ENCODE results near the gene VBP1. TPM values are rescaled to one million over a fixed set of nuclear protein-coding genes. Genes with fewer than 3 reads are reported as not detected.
A peak's percentile ranks its signal among the peaks of the same experiment; 100 is the strongest.
"Not testable (repeated sequence)": the region's sequence is repeated elsewhere in the genome, so short reads cannot be mapped to it uniquely, and the experiment has no call there.

The VBP1 gene
- 57.3 TPM for polyA plus RNA-seq (ENCODE audit: insufficient read length)

DNA sequence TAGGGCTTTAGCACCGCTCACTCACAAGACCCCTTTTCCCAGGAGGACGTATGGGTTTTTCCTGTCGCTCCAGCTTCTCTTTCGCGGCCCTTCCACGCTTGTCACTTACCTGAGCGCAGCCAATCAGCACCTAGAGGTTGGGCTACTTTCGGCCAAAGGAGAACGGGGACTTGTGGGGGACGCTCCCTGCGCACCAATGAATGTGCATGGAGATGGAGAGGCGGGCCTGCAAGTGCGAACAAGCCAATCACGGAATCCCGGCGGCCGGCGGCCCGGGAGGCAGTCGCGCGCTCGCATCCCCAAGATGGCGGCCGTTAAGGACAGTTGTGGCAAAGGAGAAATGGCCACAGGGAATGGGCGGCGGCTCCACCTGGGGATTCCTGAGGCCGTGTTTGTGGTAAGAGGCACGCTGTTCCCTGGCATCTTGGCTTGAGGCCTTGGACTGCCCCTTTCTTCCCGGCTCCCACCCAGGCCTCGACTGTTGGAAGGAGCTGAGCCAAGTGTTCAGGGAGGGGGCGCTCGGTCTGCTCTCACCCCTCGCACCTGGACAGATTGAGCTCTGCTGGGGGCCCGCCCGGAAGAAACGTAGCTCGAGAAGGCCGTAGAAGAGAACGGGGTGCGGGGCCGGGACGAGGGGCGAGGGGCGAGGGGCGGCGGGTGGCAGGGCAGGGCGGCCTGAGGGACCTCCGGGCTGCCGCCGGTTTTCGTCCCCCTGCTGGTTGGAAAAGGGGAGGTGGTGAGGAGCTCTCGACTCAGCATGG, at the start of gene VBP1:
Gene VBP1, plus strand, starts transcription at position 282 of the 761 bp plus-strand sequence. Its CDS starts 23 bp downstream, at position 305.
- DNase-seq (ENCODE audit: low read depth), result peak; percentile 80

DNA sequence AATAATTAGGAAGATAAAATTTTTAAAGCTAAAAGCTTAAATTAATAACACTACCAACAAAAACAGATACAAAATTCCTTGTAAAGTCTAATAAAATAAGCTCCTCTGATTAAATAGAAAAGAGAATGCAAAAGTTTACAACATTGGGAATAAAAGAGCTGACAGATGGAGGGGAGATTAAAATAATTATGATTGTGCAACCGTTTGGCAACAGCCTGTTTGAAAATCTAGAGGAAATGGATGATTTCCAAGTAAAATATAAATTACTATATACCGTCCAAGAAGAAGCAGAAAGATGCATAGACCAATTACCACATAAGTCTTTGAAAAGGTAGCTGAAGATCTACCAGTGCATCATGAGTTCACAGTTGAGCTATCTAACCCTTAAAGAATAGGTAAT, 46.4 kb upstream of the VBP1 start:
- DNase-seq (ENCODE audit: low read depth), result no peak

GRCh38 chrX:155179346-155179997, 36.8 kb upstream of the VBP1 start:
- no peak for DNase-seq (ENCODE audit: low read depth)

- DNase-seq (ENCODE audit: low read depth), result no peak
Measured at GRCh38 chrX:155188786-155189185, 27.5 kb upstream of the VBP1 start.

DNA sequence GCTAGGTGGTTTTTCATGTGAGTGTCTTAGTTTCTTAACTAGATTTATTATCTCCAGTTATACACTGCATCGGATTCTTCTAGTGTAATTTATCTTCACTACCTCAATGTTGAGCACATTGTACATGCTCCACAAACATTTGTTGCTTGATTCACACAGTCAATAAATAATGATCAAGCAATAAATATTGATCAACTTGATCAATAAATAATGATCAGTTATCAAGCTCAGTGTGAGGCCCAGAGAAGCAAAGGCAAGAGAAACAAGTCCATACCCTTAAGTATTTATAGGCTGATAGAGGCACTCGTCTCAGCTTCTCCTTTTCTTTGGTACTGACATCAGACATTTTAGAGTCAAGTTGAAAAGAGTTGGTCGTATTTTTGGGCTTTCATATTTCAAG, 5.1 kb upstream of the VBP1 start:
- DNase-seq (ENCODE audit: low read depth), result no peak

- no peak for DNase-seq (ENCODE audit: low read depth)
Measured at GRCh38 chrX:155213731-155214130, 2.5 kb upstream of the VBP1 start.

DNA sequence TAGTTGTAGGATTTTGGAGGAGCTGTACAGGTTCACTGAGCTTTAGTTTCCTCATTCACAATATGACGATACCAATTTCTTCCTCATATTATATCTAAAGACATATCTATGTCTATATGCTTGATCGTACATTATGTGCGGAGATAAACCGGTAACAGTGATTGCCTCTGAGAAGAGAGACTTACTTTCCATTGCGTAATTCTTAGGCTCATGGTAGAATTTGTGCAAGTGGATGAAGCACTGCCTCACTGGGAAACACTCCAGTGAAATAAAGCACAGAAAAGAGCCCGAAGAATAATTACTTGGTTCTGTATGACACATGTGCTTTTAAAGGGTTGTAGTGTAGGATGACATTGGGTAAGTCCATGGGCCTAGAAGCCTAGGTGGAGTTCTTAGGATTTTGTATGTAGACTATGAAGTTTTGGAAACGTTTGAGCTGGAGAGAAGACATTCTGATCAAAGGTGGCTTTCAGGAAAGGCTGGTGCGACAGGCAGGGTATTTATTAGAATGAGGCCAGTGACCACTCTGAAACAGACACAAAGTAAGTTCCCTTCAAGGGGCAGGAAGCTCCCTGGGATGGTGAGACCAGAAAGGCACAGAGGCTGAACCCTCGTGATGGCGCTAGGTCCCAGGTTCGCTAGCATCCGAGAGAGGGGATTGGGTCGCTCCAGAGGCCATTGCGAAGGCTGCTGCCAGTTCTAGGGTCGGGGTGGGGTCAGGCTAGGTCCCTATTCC, 649 bp upstream of the VBP1 start:
- no peak for DNase-seq (ENCODE audit: low read depth)

DNA sequence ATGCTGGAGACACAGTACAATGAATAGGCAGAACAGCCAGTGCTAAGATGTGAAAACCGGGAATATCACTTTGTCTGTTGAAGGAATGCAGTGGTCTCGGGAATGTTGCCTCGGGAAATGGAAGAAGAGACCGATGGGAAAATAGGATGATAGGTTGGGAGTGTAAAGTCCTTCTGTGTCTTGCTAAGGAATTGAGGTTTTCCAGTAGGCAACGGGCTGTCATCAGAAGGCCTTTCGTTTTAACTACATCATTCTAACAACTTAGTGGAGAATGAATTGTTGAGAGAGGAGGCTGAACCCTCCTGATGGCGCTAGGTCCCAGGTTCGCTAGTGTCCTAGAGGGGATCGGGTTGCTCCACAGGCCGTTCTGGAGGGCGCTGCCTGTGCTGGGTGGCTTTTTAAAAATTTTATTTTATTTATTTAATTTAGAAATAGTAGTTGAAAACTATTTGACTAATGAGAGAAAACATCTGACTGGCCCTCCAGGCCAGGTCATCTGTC, 730 bp downstream of the VBP1 start:
- no peak for DNase-seq (ENCODE audit: low read depth)

DNA sequence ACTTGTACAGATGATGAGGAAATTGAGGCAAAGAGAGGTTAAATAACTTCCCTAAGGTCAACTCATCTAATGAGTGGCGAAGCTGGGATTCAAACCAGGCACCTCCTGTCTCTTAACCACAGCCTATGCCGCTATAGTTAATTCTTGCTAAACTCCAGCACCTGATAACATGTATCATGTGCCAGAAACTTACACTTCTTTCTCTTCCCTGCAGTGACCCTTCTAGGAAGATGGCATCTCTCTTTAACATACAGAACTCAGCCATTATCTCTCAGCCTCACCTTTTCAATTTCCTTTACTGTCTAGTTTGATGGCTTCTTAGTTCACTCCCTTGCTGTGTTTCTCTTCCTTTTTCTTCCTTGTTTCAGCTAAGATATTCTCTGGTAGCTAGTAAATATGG, 2.5 kb downstream of the VBP1 start:
- DNase-seq (ENCODE audit: low read depth), result no peak

- DNase-seq (ENCODE audit: low read depth), result no peak
Measured at GRCh38 chrX:155221351-155221750, 5.1 kb downstream of the VBP1 start.

DNA sequence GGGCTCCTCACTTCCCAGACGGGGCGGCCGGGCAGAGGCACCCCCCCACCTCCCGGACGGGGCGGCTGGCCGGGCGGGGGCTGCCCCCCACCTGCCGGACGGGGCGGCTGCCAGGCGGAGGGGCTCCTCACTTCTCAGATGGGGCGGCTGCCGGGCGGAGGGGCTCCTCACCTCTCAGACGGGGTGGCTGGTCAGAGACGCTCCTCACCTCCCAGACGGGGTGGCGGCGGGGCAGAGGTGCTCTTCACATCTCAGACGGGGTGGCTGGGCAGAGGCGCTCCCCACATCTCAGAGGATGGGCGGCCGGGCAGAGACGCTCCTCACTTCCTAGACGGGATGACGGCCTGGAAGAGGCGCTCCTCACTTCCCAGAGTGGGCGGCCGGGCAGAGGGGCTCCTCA, 7.5 kb downstream of the VBP1 start:
- not testable (repeated sequence) for DNase-seq (ENCODE audit: low read depth)

DNA sequence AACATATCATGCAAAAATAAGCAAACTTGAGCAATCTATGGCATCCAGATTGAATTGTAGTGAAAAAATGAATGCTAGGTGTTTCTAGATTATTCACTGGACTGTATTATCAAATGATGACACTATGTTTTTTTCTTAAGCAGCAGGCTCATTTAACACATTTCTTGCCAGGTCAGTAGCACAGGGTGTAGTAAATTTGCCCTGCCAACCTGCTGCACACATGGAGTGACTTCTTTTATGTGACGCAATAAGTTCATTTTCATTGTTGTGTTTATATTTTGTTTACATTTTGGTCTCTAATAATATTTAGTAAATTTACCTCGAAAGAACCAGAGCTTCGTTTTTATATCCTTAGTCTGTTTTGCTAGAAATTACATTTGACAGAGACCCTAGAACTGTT, 9.5 kb downstream of the VBP1 start:
- no peak for DNase-seq (ENCODE audit: low read depth)

DNA sequence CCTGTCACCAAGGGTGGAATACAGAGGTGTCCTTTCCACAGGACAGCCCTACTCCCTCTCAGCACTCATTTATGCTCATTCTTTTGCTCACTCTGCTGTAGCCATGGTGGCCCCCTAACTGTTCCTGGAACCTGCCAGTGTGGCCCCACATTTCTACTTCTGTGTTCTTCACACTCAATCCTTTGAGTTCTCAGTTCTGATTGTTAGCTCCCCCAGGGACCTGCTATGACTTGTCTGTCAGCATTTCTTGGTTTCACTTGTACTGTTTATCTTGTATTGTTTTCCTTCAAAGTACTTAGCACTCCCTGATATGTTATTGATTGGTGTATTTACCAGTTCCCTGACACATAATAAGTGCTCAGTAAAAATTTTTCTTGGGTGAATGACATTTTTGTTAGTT, 14.9 kb downstream of the VBP1 start:
- no peak for DNase-seq (ENCODE audit: low read depth)

DNA sequence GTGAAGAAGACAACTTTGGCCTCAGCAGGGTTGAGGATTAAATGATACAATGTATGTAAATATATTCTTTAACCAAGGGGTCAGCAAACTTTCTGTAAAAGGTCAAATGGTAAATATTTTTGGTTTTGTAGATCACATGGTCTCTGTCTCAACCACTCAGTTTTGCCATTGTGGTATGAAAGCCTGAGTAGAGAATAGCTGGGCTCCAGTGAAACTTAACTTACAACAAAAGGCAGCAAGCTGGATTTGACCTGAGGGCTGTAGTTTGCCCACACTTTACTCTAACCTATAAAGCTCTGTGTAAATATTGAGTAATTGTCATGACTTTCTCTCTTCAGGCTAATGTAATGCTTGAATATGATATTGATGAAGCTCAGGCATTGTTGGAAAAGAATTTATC, 19.6 kb downstream of the VBP1 start:
- DNase-seq (ENCODE audit: low read depth), result no peak

- no peak for DNase-seq (ENCODE audit: low read depth)
Measured at GRCh38 chrX:155237719-155238118, 21.5 kb downstream of the VBP1 start.

DNA sequence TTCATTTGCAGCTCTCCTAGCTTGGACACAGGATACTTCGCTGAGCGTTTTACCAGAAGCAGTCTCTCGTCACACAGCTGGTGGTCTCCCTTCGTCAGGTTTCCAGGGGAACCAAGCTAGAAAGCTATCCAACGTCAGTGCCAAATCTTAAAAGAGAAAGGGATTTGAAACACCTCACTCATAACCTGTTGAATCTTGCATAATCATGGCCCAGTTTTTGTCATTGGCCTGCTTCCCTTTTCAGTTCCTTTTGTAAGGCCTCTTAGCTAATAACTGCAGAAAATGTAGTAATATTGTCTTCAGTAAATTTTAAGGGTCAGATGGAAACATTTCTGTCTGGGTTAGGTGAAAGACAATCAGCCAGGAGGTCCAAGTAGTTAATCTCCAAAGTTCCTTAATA, 26.0 kb downstream of the VBP1 start:
- DNase-seq (ENCODE audit: low read depth), result no peak

GRCh38 chrX:155246748-155247147, 30.5 kb downstream of the VBP1 start:
- no peak for DNase-seq (ENCODE audit: low read depth)

DNA sequence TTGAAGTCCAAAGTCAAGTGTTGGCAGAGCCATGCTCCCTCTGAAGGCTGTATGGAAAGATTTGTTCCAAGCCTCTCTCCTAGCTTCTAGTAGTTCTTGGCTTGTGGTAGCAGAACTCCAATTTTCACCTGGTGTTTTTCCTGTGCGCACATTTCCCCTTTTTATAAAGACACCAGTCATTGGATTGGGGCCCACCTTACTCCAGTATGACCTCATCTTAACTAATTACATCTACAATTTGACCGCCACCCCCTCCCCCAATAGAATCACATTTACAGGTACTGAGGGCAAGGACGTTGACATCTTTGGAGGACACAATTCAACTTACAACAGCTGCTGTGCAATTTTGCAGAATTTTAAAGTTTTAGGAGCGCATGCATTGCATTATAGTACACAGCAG, 31.2 kb downstream of the VBP1 start:
- DNase-seq (ENCODE audit: low read depth), result no peak

GRCh38 chrX:155251391-155251790, 35.1 kb downstream of the VBP1 start:
- DNase-seq (ENCODE audit: low read depth), result no peak

DNA sequence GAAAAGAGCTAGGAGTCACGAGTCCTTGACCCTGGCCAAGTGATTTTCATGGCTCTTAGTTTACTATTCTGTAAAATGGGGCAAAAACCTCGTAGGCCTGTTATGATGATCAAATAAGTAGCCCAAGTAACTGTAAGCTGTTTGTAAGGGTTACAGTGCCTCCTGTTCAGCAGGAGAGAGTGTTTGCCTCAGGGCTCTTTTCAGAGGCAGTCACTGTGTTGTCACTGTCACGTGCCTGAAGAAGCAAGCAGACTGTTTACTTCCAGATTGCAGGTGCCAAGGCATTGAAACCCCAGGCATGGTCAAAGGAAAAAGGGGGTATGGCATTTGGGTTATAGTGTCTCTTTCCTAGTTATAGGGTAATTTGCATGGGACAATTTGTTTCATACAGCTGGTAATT, 43.5 kb downstream of the VBP1 start:
- no peak for DNase-seq (ENCODE audit: low read depth)

- peak; percentile 1 for DNase-seq (ENCODE audit: low read depth)
Measured at GRCh38 chrX:155262970-155263754, 46.9 kb downstream of the VBP1 start.
